Glutamatergic neuron (in vitro differentiated cells): ENCODE results near the gene SLC2A5. TPM values are rescaled to one million over a fixed set of nuclear protein-coding genes. Genes with fewer than 3 reads are reported as not detected.

Experiments used
- DNase-seq: peaks from one replicate; pipeline ENCODE4 v3.0.0; 2022
- H3K27ac Mint-ChIP-seq: one replicate; pipeline ENCODE4 v1.8.0; 2020; ENCODE audit warnings: mild to moderate bottlenecking, mixed read lengths, inconsistent platforms; ENCODE audit not compliant: unreplicated experiment
- H3K27me3 Mint-ChIP-seq: one replicate; pipeline ENCODE4 v1.8.0; 2020; ENCODE audit warnings: mild to moderate bottlenecking, moderate library complexity, mixed read lengths, inconsistent platforms; ENCODE audit not compliant: unreplicated experiment
- H3K36me3 Mint-ChIP-seq: one replicate; pipeline ENCODE4 v1.8.0; 2020; ENCODE audit warnings: mild to moderate bottlenecking, mixed read lengths, inconsistent platforms; ENCODE audit not compliant: unreplicated experiment
- H3K4me1 Mint-ChIP-seq: one replicate; pipeline ENCODE4 v1.8.0; 2020; ENCODE audit warnings: mild to moderate bottlenecking, low read depth, mixed read lengths, inconsistent platforms; ENCODE audit not compliant: unreplicated experiment
- H3K4me3 Mint-ChIP-seq: one replicate; pipeline ENCODE4 v1.8.0; 2020; ENCODE audit warnings: mild to moderate bottlenecking, mixed read lengths, inconsistent platforms; ENCODE audit not compliant: unreplicated experiment
- H3K9me3 Mint-ChIP-seq: one replicate; pipeline ENCODE4 v1.8.0; 2020; ENCODE audit warnings: mild to moderate bottlenecking, moderate library complexity, mixed read lengths, inconsistent platforms; ENCODE audit not compliant: unreplicated experiment
- total RNA-seq: library from RNA; stranded (reverse); fragmentation: NEBNext Ultra II Directional; extraction: Animal tissue kit (Norgen Biotek cat#: 25700); gene quantifications from one replicate; pipeline ENCODE4 v1.2.1, GENCODE V29; 2021; ENCODE audit not compliant: unreplicated experiment
- TF ChIP-seq, protein P1 (sequence below): fragments of 200-600 bp; sonication (generic); IDR thresholded peaks from one replicate; pipeline ENCODE4 v1.5.0; 2021; ENCODE audit not compliant: partially characterized antibody, unreplicated experiment

The SLC2A5 gene
- total RNA-seq, 1 donor from 2014 or later, result 0.64 TPM

DNA sequence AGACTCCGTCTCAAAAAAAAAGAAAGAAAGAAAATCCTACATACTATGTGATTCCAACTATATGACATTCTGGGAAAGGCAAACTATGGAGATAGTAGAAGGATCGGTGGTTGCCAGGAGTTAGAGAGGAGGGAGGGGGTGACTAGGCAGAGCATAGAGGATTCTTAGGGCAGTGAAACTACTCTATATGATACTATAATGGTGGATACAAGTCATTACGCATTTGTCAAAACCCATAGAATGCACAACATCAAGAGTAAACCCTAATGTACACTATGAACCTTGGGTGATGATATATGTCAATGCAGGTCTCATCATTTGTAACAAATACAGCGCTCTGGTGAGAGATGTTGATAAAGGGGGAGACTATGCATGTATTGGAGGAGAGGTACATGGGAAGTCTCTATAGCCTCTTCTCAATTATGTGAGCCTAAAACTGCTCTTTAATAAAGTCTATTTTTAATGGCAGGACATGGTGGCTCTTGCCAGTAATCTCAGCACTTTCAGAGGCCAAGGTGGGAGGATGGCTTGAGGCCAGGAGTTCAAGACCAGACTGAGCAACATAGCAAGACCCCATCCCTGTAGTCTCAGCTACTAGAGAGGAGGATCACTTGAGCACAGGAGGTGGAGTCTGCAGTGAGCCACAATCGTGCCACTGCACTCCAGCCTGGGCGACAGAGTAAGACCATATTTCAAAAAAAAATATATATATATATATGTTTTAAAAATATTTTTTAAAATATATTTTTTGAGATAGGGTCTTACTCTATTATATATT is 17.0 kb downstream of the SLC2A5 start:
- no peak overlapping the region for H3K4me3 Mint-ChIP-seq
- H3K4me1 Mint-ChIP-seq, result peaks cover 2% of the 10 kb centered on the region
- H3K36me3 Mint-ChIP-seq, result no peaks in the 10 kb centered on the region
- H3K27ac Mint-ChIP-seq, result no peak overlapping the region
- peaks cover 2% of the 10 kb centered on the region for H3K27me3 Mint-ChIP-seq
- DNase-seq, result no peak
- TF ChIP-seq, protein P1, sequence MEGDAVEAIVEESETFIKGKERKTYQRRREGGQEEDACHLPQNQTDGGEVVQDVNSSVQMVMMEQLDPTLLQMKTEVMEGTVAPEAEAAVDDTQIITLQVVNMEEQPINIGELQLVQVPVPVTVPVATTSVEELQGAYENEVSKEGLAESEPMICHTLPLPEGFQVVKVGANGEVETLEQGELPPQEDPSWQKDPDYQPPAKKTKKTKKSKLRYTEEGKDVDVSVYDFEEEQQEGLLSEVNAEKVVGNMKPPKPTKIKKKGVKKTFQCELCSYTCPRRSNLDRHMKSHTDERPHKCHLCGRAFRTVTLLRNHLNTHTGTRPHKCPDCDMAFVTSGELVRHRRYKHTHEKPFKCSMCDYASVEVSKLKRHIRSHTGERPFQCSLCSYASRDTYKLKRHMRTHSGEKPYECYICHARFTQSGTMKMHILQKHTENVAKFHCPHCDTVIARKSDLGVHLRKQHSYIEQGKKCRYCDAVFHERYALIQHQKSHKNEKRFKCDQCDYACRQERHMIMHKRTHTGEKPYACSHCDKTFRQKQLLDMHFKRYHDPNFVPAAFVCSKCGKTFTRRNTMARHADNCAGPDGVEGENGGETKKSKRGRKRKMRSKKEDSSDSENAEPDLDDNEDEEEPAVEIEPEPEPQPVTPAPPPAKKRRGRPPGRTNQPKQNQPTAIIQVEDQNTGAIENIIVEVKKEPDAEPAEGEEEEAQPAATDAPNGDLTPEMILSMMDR, result no peak
- no peaks in the 10 kb centered on the region for H3K9me3 Mint-ChIP-seq

- Mint-ChIP-seq H3K4me1 (peaks cover 2% of the 10 kb centered on the region), H3K9me3 (no peaks in the 10 kb centered on the region), H3K27me3 (peaks cover 2% of the 10 kb centered on the region), H3K4me3 (no peak overlapping the region), H3K36me3 (no peaks in the 10 kb centered on the region), H3K27ac (no peak overlapping the region)
- TF ChIP-seq, protein P1, result no peak
- DNase-seq, result no peak
Measured at GRCh38 chr1:9051379-9051778, 18.1 kb downstream of the SLC2A5 start.

- H3K4me1 Mint-ChIP-seq, result peaks cover 2% of the 10 kb centered on the region
- H3K27ac Mint-ChIP-seq, result no peak overlapping the region
- TF ChIP-seq, protein P1, result no peak
- no peaks in the 10 kb centered on the region for H3K36me3 Mint-ChIP-seq
- no peak for DNase-seq
- no peaks in the 10 kb centered on the region for H3K9me3 Mint-ChIP-seq
- H3K27me3 Mint-ChIP-seq, result peaks cover 2% of the 10 kb centered on the region
- no peak overlapping the region for H3K4me3 Mint-ChIP-seq
Measured at GRCh38 chr1:9050803-9051202, 18.6 kb downstream of the SLC2A5 start.

- peaks cover 2% of the 10 kb centered on the region for H3K27me3 Mint-ChIP-seq
- H3K36me3 Mint-ChIP-seq, result no peaks in the 10 kb centered on the region
- TF ChIP-seq, protein P1, result no peak
- H3K9me3 Mint-ChIP-seq, result no peaks in the 10 kb centered on the region
- H3K4me1 Mint-ChIP-seq, result peaks cover 2% of the 10 kb centered on the region
- no peak overlapping the region for H3K27ac Mint-ChIP-seq
- DNase-seq, result no peak
- H3K4me3 Mint-ChIP-seq, result no peak overlapping the region
Measured at GRCh38 chr1:9048551-9048950, 20.9 kb downstream of the SLC2A5 start.

DNA sequence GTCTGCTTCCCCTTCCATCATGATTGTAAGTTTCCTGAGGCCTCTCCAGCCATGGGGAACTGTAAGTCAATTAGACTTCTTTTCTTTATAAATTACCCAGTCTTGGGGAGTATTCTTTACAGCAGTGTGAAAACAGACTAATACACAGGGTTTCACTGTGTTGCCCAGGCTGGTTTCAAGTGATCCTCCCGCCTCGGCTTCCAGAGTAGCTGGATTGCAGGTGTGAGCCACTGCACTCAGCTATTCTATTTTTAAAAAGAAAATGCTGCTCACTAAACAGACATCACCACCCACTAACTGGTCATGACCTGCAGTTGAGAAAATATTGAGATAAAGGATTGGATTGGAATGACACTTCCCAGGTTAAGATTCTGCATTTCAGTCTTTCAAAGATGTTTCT is 22.4 kb downstream of the SLC2A5 start:
- H3K27ac Mint-ChIP-seq, result no peak overlapping the region
- DNase-seq, result no peak
- H3K4me1 Mint-ChIP-seq, result peaks cover 2% of the 10 kb centered on the region
- H3K4me3 Mint-ChIP-seq, result no peak overlapping the region
- H3K9me3 Mint-ChIP-seq, result peaks cover 2% of the 10 kb centered on the region
- TF ChIP-seq, protein P1, result no peak
- peaks cover 2% of the 10 kb centered on the region for H3K27me3 Mint-ChIP-seq
- no peaks in the 10 kb centered on the region for H3K36me3 Mint-ChIP-seq
